B cell (primary cell): ENCODE data around the gene SPATA32. TPM values are rescaled to one million over a fixed set of nuclear protein-coding genes. Genes with fewer than 3 reads are reported as not detected.

Source experiments
- ATAC-seq: fragments of 200-7000 bp; cut with Tn5 transposase; one replicate; pipeline ENCODE4 v1.10.0; 2021; ENCODE audit warnings: low read depth, mild to moderate bottlenecking, moderate number of reproducible peaks, moderate library complexity
- CTCF ChIA-PET: fragments of 350-600 bp; sonication (Branson Sonifier 250); formaldehyde crosslinking; loops from one replicate; lab custom pipeline; 2021; ENCODE audit warnings: antibody characterized with exemption, inconsistent platforms; lab: Charles Lee
- POLR2A ChIA-PET: fragments of 350-600 bp; sonication (Branson Sonifier 250); formaldehyde crosslinking; loops from one replicate; lab custom pipeline; 2021; ENCODE audit warnings: antibody characterized with exemption; lab: Charles Lee
- DNase-seq: peaks from one replicate; pipeline ENCODE4 v3.0.0; 2013
- H2AFZ ChIP-seq: 2 replicates; pipeline ENCODE4 v1.6.1; 2012; ENCODE audit warnings: mild to moderate bottlenecking, low read depth, low read length; ENCODE audit not compliant: insufficient read depth, poor library complexity, severe bottlenecking
- H3K27ac ChIP-seq, 2 donors: 1 replicate in 1 of 2; 2 replicates in 1 of 2; pipeline ENCODE4 v1.5.1; 2012 to 2013; ENCODE audit warnings: low read length in 2 of 2, mild to moderate bottlenecking in 2 of 2, moderate library complexity in 1 of 2
- H3K27me3 ChIP-seq, 4 experiments: fragments of 200-600 bp in 1 of 4; sonication (generic) in 1 of 4; replicated peaks in 1 of 4; 1 replicate in 2 of 4; 2 replicates in 2 of 4; pipeline versions ENCODE4 v1.6.1 to v1.7.0; 2013 to 2016; ENCODE audit warnings: low read length in 3 of 4, mild to moderate bottlenecking in 2 of 4, mixed read lengths in 1 of 4, moderate library complexity in 1 of 4; ENCODE audit not compliant: insufficient read depth in 4 of 4, control insufficient read depth in 3 of 4; ENCODE audit errors: control extremely low read depth in 1 of 4
- H3K36me3 ChIP-seq, 2 experiments: replicated peaks in 1 of 2; 1 replicate in 1 of 2; 2 replicates in 1 of 2; pipeline versions ENCODE4 v1.6.1 to v1.7.1; 2013; ENCODE audit warnings: low read length in 1 of 2; ENCODE audit not compliant: insufficient read depth in 2 of 2, control insufficient read depth in 1 of 2; ENCODE audit errors: control extremely low read depth in 1 of 2, extremely low read depth in 1 of 2
- H3K4me1 ChIP-seq, 2 donors: fragments of 200-600 bp in 1 of 2; sonication (generic) in 1 of 2; 1 replicate in 1 of 2; 2 replicates in 1 of 2; pipeline versions ENCODE4 v1.5.1 to v1.6.1; 2013 to 2017; ENCODE audit warnings: low read length in 2 of 2; ENCODE audit not compliant: control insufficient read depth in 2 of 2, insufficient read depth in 2 of 2
- H3K4me2 ChIP-seq: replicated peaks from 2 replicates; pipeline ENCODE3; 2012; ENCODE audit warnings: mild to moderate bottlenecking, low read depth, low read length; ENCODE audit not compliant: poor library complexity, severe bottlenecking
- H3K4me3 ChIP-seq, 5 experiments: fragments of 200-600 bp in 1 of 5; sonication (generic) in 1 of 5; 1 replicate in 3 of 5; 2 replicates in 2 of 5; pipeline versions ENCODE4 v1.5.1 to v1.7.0; 2011 to 2016; ENCODE audit warnings: low read length in 4 of 5, mild to moderate bottlenecking in 4 of 5, low read depth in 2 of 5, control low read depth in 1 of 5, moderate library complexity in 1 of 5; ENCODE audit not compliant: insufficient read depth in 1 of 5; ENCODE audit errors: control extremely low read depth in 1 of 5, extremely low read depth in 1 of 5
- H3K79me2 ChIP-seq: fragments of 200-600 bp; sonication (generic); one replicate; pipeline ENCODE4 v1.6.0; 2016; ENCODE audit warnings: low read length; ENCODE audit not compliant: control insufficient read depth, insufficient read depth
- H3K9ac ChIP-seq: fragments of 200-600 bp; sonication (generic); 2 replicates; pipeline ENCODE4 v1.6.1; 2017; ENCODE audit warnings: mild to moderate bottlenecking, low read length, moderate library complexity
- H3K9me3 ChIP-seq, 3 donors: one replicate each; pipeline versions ENCODE4 v1.6.1 to v1.7.1; 2013; ENCODE audit warnings: low read length in 2 of 3; ENCODE audit not compliant: control insufficient read depth in 2 of 3, insufficient read depth in 1 of 3; ENCODE audit errors: control extremely low read depth in 1 of 3
- H4K20me1 ChIP-seq: 2 replicates; pipeline ENCODE4 v1.6.0; 2012; ENCODE audit warnings: mild to moderate bottlenecking, low read length; ENCODE audit not compliant: insufficient read depth, control insufficient read depth, poor library complexity, severe bottlenecking
- H3K27ac Mint-ChIP-seq: one replicate; pipeline ENCODE4 v1.8.0; 2021; ENCODE audit warnings: mixed read lengths
- H3K27me3 Mint-ChIP-seq: one replicate; pipeline ENCODE4 v1.8.0; 2021; ENCODE audit warnings: mixed read lengths
- H3K4me1 Mint-ChIP-seq: one replicate; pipeline ENCODE4 v1.8.0; 2021; ENCODE audit warnings: mixed read lengths
- H3K4me3 Mint-ChIP-seq: one replicate; pipeline ENCODE4 v1.8.0; 2021; ENCODE audit warnings: mixed read lengths
- H3K9me3 Mint-ChIP-seq: one replicate; pipeline ENCODE4 v1.8.0; 2022; ENCODE audit warnings: mixed read lengths; ENCODE audit not compliant: insufficient read depth
- EZH2 ChIP-seq: IDR thresholded peaks from 2 replicates; pipeline ENCODE4 v1.6.1; 2012; ENCODE audit warnings: borderline replicate concordance, low read depth, mild to moderate bottlenecking, moderate library complexity, low read length; ENCODE audit not compliant: insufficient read depth, poor library complexity, severe bottlenecking
- WGBS: methylation state at CpG from one replicate; pipeline ENCODE4 v1.1.5; 2013; ENCODE audit warnings: missing lambda C conversion rate; ENCODE audit not compliant: insufficient coverage; 5-methylcytosine and 5-hydroxymethylcytosine counted together
- intact Hi-C: fragments of 100-400 bp; cut with micrococcal nuclease; formaldehyde crosslinking; loops from one replicate; pipeline ENCODE4 v1.10.0; 2022
- polyA plus RNA-seq: library from polyadenylated mRNA; depleted of rRNA; stranded (reverse); fragments of >200 nt; gene quantifications from 2 replicates; pipeline ENCODE4 v1.2.3, GENCODE V29; 2012
- total RNA-seq, 2 donors: library from RNA; stranded (reverse); fragments of 120-200 nt in 1 of 2; gene quantifications; 1 replicate in 1 of 2; 2 replicates in 1 of 2; pipeline versions ENCODE4 v1.2.3 to v1.2.4, GENCODE V29; 2013 to 2022
- TF ChIP-seq, protein P1 (sequence below): fragments of 200-600 bp; IDR thresholded peaks from one replicate; pipeline ENCODE4 v1.8.0; 2022; ENCODE audit warnings: antibody characterized with exemption, mild to moderate bottlenecking

Gene SPATA32
- total and polyA plus RNA-seq, 2 donors (not counting 1 experiment from before 2014, with no cell fraction given) = 0.12 to 0.52 TPM

DNA sequence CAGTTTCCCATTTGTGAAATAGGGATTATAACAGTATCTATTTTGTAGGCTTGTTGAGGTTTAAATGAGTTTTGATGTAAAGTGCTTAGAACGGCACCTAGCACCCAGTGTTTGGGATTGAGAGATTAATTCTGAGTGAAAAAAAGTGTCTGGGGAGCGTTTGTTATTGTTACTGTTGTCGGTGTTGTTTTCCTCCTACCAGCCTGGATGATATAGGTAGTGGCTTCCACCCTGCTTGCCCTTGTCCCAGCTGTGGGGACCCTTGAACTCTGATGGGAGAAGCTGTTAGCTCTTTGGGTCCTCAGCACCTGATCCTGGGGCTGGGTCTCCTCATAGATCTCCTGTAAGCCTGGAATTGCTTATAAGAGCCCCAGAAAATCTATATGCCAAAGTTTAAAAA is 35.3 kb downstream of the SPATA32 start:
- Mint-ChIP-seq H3K9me3 (no peaks in the 10 kb centered on the region), H3K27me3 (no peaks in the 10 kb centered on the region), H3K4me1 (peaks cover 83% of the 10 kb centered on the region), H3K27ac (peak overlapping the region; percentile 99), H3K4me3 (peak overlapping the region; percentile 100)
- Histone ChIP-seq H4K20me1 (peaks cover 13% of the 10 kb centered on the region), H3K9me3 (no peaks in the 10 kb centered on the region), H3K79me2 (peaks cover 98% of the 10 kb centered on the region), H3K4me1 (peaks cover 78 to 88% of the 10 kb centered on the region in 2 donors), H3K27ac (peak overlapping the region; percentile 99 to 100), H3K36me3 (peaks cover 0 to 12% of the 10 kb centered on the region in 2 experiments), H3K27me3 (no peaks in the 10 kb centered on the region), H3K4me2 (peak overlapping the region; percentile 92), H2AFZ (no peak overlapping the region), H3K9ac (peak overlapping the region; percentile 97), H3K4me3 (peak overlapping the region; percentile 85 to 96 (median 90))
- DNase-seq (no peak), ATAC-seq (no peak)
- ChIA-PET POLR2A (interaction anchor here (0.6 to 3.0 kb wide), 13 partner anchors 8 to 327 kb away, joined by 3 to 51 read pairs (median 4); partner anchors contain the start of genes ACBD4, EFTUD2, HEXIM1 and HEXIM2), CTCF (interaction anchor here (0.7 to 15.7 kb wide), 12 partner anchors 11 to 186 kb away, joined by 3 to 737 read pairs (median 4); partner anchors contain the start of genes ACBD4, HEXIM1 and MAP3K14)
- intact Hi-C loops = loop anchor here (1.0 kb wide), 1 partner anchor 9 kb away; no protein-coding TSS in a partner anchor
- WGBS = 14% methylated on average over 3 of the region's 3 CpGs
- no peak for TF ChIP-seq EZH2
- TF ChIP-seq, protein P1, sequence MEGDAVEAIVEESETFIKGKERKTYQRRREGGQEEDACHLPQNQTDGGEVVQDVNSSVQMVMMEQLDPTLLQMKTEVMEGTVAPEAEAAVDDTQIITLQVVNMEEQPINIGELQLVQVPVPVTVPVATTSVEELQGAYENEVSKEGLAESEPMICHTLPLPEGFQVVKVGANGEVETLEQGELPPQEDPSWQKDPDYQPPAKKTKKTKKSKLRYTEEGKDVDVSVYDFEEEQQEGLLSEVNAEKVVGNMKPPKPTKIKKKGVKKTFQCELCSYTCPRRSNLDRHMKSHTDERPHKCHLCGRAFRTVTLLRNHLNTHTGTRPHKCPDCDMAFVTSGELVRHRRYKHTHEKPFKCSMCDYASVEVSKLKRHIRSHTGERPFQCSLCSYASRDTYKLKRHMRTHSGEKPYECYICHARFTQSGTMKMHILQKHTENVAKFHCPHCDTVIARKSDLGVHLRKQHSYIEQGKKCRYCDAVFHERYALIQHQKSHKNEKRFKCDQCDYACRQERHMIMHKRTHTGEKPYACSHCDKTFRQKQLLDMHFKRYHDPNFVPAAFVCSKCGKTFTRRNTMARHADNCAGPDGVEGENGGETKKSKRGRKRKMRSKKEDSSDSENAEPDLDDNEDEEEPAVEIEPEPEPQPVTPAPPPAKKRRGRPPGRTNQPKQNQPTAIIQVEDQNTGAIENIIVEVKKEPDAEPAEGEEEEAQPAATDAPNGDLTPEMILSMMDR = no peak

DNA sequence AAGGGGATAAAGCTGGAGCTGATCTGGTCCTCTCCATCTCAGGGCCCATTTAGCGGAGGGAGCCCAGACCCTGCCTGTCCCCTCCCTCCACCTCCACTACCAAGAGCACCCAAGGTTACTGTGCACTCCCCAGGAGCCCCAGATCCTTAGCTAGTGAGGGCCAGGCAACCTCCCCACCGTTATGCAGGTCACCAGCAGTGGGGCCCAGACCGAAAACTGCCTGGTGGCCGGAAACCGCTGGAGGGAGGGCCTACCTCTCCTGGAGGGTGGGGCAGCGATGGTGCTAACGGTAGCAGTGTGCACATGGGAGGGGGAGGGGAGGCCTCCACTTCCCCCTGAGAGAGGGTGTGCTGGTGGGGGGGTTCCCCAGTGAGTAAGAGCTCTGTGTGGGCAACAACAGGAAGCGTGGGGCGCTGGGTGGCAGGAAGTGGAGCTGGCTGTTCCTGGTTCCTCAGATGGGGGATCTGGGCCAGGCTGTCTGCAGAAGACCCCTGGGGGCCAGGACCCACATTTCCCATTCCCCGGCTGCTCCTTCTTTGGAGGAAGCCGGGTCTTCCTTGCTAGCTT is 35.8 kb downstream of the SPATA32 start:
- CTCF ChIA-PET = interaction anchor here (0.7 to 15.7 kb wide), 14 partner anchors 10 to 186 kb away, joined by 3 to 737 read pairs (median 4); partner anchors contain the start of genes ACBD4, HEXIM1 and MAP3K14
- H3K79me2 ChIP-seq = peaks cover 92% of the 10 kb centered on the region

More for the DNA sequence above, 35.8 kb downstream of the SPATA32 start:
- Histone ChIP-seq H3K27me3 (no peaks in the 10 kb centered on the region), H4K20me1 (peaks cover 8% of the 10 kb centered on the region), H3K36me3 (peaks cover 0 to 7% of the 10 kb centered on the region in 2 experiments), H3K27ac (peak overlapping the region; percentile 99 to 100), H3K9me3 (no peaks in the 10 kb centered on the region), H3K4me3 (peak overlapping the region; percentile 85 to 96 (median 90)), H3K4me1 (peaks cover 75 to 85% of the 10 kb centered on the region in 2 donors), H3K4me2 (peak overlapping the region; percentile 92), H3K9ac (peak overlapping the region; percentile 97), H2AFZ (no peak overlapping the region)
- no peaks in the 10 kb centered on the region for H3K9me3 Mint-ChIP-seq
- WGBS = 0% methylated on average over 6 of the region's 11 CpGs
- TF ChIP-seq EZH2 = no peak
- TF ChIP-seq, protein P1 = no peak
- H3K27ac Mint-ChIP-seq = peak overlapping the region; percentile 99
- POLR2A ChIA-PET = interaction anchor here (0.6 to 3.0 kb wide), 14 partner anchors 8 to 327 kb away, joined by 3 to 51 read pairs (median 4); partner anchors contain the start of genes ACBD4, EFTUD2, HEXIM1 and HEXIM2
- ATAC-seq (peak; percentile 64), DNase-seq (peak; percentile 95)
- H3K4me1 Mint-ChIP-seq = peaks cover 77% of the 10 kb centered on the region
- H3K4me3 Mint-ChIP-seq = peak overlapping the region; percentile 100
- no peaks in the 10 kb centered on the region for H3K27me3 Mint-ChIP-seq
- intact Hi-C loops = loop anchor here (1.0 kb wide), 1 partner anchor 9 kb away; no protein-coding TSS in a partner anchor
